Upper lobe of right lung (tissue), 1 donor: ENCODE measurements around the gene RPL27A. TPM values are rescaled to one million over a fixed set of nuclear protein-coding genes. Genes with fewer than 3 reads are reported as not detected.

Experiments used
- ATAC-seq: fragments of 200-7000 bp; cut with Tn5 transposase; one replicate; pipeline ENCODE4 v1.9.1; 2020; ENCODE audit warnings: mild to moderate bottlenecking, moderate library complexity
- DNase-seq: peaks from one replicate; pipeline ENCODE4 v3.0.0-alpha.2; 2020
- H3K27ac ChIP-seq: fragments of 200-600 bp; one replicate; pipeline ENCODE4 v1.8.0; 2022
- H3K27me3 ChIP-seq: fragments of 200-600 bp; one replicate; pipeline ENCODE4 v1.8.0; 2022; ENCODE audit warnings: mild to moderate bottlenecking
- H3K36me3 ChIP-seq: fragments of 200-600 bp; one replicate; pipeline ENCODE4 v1.8.0; 2022
- H3K4me1 ChIP-seq: fragments of 200-600 bp; one replicate; pipeline ENCODE4 v1.8.0; 2022
- H3K4me3 ChIP-seq: fragments of 200-600 bp; one replicate; pipeline ENCODE4 v1.8.0; 2022; ENCODE audit warnings: mild to moderate bottlenecking
- H3K9me3 ChIP-seq: fragments of 200-600 bp; one replicate; pipeline ENCODE4 v1.8.0; 2022
- CTCF ChIP-seq: fragments of 200-600 bp; IDR thresholded peaks from one replicate; pipeline ENCODE4 v1.8.0; 2022; ENCODE audit warnings: antibody characterized with exemption
- intact Hi-C: fragments of 100-400 bp; cut with DNase I; formaldehyde crosslinking; loops from one replicate; pipeline ENCODE4 v1.11.0; 2022
- total RNA-seq: library from RNA; stranded (reverse); fragmentation: NEBNext Ultra II Directional; extraction: Animal tissue kit (Norgen Biotek cat#: 25700); gene quantifications from one replicate; pipeline ENCODE4 v1.2.1, GENCODE V29; 2021
- donor health status: DM: no; HTN: yes; CAD: no; lungs with severe emphysema.

RPL27A gene
- total RNA-seq, 1 donor from 2014 or later, result 835 TPM

- Histone ChIP-seq H3K9me3 (no peaks in the 10 kb centered on the region), H3K27me3 (no peaks in the 10 kb centered on the region), H3K4me3 (no peak overlapping the region), H3K4me1 (peaks cover 8% of the 10 kb centered on the region), H3K27ac (peak overlapping the region; percentile 38), H3K36me3 (peaks cover 12% of the 10 kb centered on the region)
- ATAC-seq (no peak), DNase-seq (no peak)
- intact Hi-C loops, result no loop called here
- TF ChIP-seq CTCF, result no peak
Observed at GRCh38 chr11:8707541-8708191, 25.1 kb downstream of the RPL27A start.

GRCh38 chr11:8709002-8709672 lies 26.5 kb downstream of the RPL27A start:
- Histone ChIP-seq H3K4me3 (no peak overlapping the region), H3K36me3 (peaks cover 14% of the 10 kb centered on the region), H3K4me1 (peaks cover 8% of the 10 kb centered on the region), H3K27me3 (no peaks in the 10 kb centered on the region), H3K9me3 (no peaks in the 10 kb centered on the region), H3K27ac (peak overlapping the region; percentile 38)
- ATAC-seq (peak; percentile 23), DNase-seq (no peak)
- intact Hi-C loops, result no loop called here
- TF ChIP-seq CTCF, result no peak

GRCh38 chr11:8709777-8710176 lies 27.2 kb downstream of the RPL27A start:
- H3K36me3 ChIP-seq, result peaks cover 19% of the 10 kb centered on the region
- peak overlapping the region; percentile 30 for H3K27ac ChIP-seq
- peaks cover 8% of the 10 kb centered on the region for H3K4me1 ChIP-seq
- no peaks in the 10 kb centered on the region for H3K27me3 ChIP-seq
- ATAC-seq (no peak), DNase-seq (no peak)
- intact Hi-C loops, result no loop called here
- H3K4me3 ChIP-seq, result no peak overlapping the region
- no peaks in the 10 kb centered on the region for H3K9me3 ChIP-seq
- no peak for TF ChIP-seq CTCF

- peaks cover 16% of the 10 kb centered on the region for H3K36me3 ChIP-seq
- no peak overlapping the region for H3K4me3 ChIP-seq
- peaks cover 13% of the 10 kb centered on the region for H3K4me1 ChIP-seq
- DNase-seq (no peak), ATAC-seq (no peak)
- TF ChIP-seq CTCF, result no peak
- H3K27ac ChIP-seq, result no peak overlapping the region
- no peaks in the 10 kb centered on the region for H3K27me3 ChIP-seq
- intact Hi-C loops, result no loop called here
- no peaks in the 10 kb centered on the region for H3K9me3 ChIP-seq
Observed at GRCh38 chr11:8711895-8712442, 29.4 kb downstream of the RPL27A start.

- H3K27me3 ChIP-seq, result no peaks in the 10 kb centered on the region
- H3K4me3 ChIP-seq, result no peak overlapping the region
- intact Hi-C loops, result no loop called here
- H3K27ac ChIP-seq, result no peak overlapping the region
- no peaks in the 10 kb centered on the region for H3K9me3 ChIP-seq
- no peak for DNase-seq
- H3K4me1 ChIP-seq, result peaks cover 18% of the 10 kb centered on the region
- no peak for ATAC-seq
- peaks cover 15% of the 10 kb centered on the region for H3K36me3 ChIP-seq
- TF ChIP-seq CTCF, result no peak
Observed at GRCh38 chr11:8712506-8712905, 29.9 kb downstream of the RPL27A start.
